HepG2 (cell line): ENCODE measurements around the gene ARHGEF11. TPM values are rescaled to one million over a fixed set of nuclear protein-coding genes. Genes with fewer than 3 reads are reported as not detected.

Source experiments
- ASH2L ChIP-seq: fragments of 300-600, 200-600 bp; sonication (generic); IDR thresholded peaks from 2 replicates; pipeline ENCODE4 v1.7.0; 2017; ENCODE audit warnings: low read depth, mild to moderate bottlenecking, moderate library complexity, mixed read lengths, low read length; ENCODE audit not compliant: insufficient read length
- KDM2A ChIP-seq: sonication (generic); formaldehyde crosslinking; IDR thresholded peaks from 2 replicates; pipeline ENCODE4 v1.4.0; 2020; ENCODE audit warnings: low read depth, missing genetic modification reagents, borderline replicate concordance
- SIN3A ChIP-seq: IDR thresholded peaks from 2 replicates; pipeline ENCODE4 v1.6.1; 2011; ENCODE audit warnings: low read depth, mild to moderate bottlenecking, control low read depth, low read length, borderline replicate concordance
- TAF15 ChIP-seq: fragments of 200-400 bp; formaldehyde crosslinking; IDR thresholded peaks from one replicate; pipeline ENCODE4 v1.6.1; 2018; ENCODE audit warnings: mild to moderate bottlenecking, low read depth, low read length; ENCODE audit not compliant: poor library complexity, severe bottlenecking
- ZNF121 ChIP-seq: sonication (generic); formaldehyde crosslinking; IDR thresholded peaks from 2 replicates; pipeline ENCODE4 v1.5.0; 2020; ENCODE audit warnings: mild to moderate bottlenecking, missing genetic modification reagents
- ZNF619 ChIP-seq: sonication (generic); formaldehyde crosslinking; IDR thresholded peaks from 2 replicates; pipeline ENCODE4 v1.4.0; 2020; ENCODE audit warnings: mild to moderate bottlenecking, missing genetic modification reagents
- ZSCAN31 ChIP-seq: sonication (generic); formaldehyde crosslinking; IDR thresholded peaks from 2 replicates; pipeline ENCODE4 v1.5.0; 2020; ENCODE audit warnings: low read depth, mild to moderate bottlenecking, missing genetic modification reagents
- polyA plus RNA-seq, 8 experiments: library from polyadenylated mRNA; depleted of rRNA in 3 of 8; stranded (reverse) in 7 of 8; unstranded in 1 of 8; fragments of >200 nt; fragmentation: Illumina TruSeq in 4 of 8; extraction: Trizol in 4 of 8; gene quantifications; 2 replicates each; pipeline versions ENCODE4 v1.2.1 to v1.2.3, GENCODE V29; 2011 to 2016; ENCODE audit warnings: low read depth in 4 of 8, missing spikeins in 1 of 8, mixed read lengths in 1 of 8; ENCODE audit not compliant: insufficient read depth in 1 of 8
- total RNA-seq, 5 experiments: library from RNA; depleted of rRNA; stranded (reverse); fragments of >200 nt; fragmentation: Illumina TruSeq; extraction: Trizol; gene quantifications; 2 replicates each; pipeline ENCODE4 v1.2.3, GENCODE V29; 2016; ENCODE audit warnings: low read depth in 1 of 5
- TF ChIP-seq, protein P1 (sequence below): sonication (generic); formaldehyde crosslinking; IDR thresholded peaks from 2 replicates; pipeline ENCODE4 v1.4.0; 2020; ENCODE audit warnings: missing genetic modification reagents
- TF ChIP-seq, protein P2 (sequence below): sonication (generic); formaldehyde crosslinking; IDR thresholded peaks from 2 replicates; pipeline ENCODE4 v1.4.0; 2020; ENCODE audit warnings: missing genetic modification reagents
- TF ChIP-seq, protein P3 (sequence below), 2 experiments: IDR thresholded peaks; 2 replicates each; pipeline ENCODE4 v1.6.1; 2011 to 2012; ENCODE audit warnings: low read length in 2 of 2, borderline replicate concordance in 1 of 2, low read depth in 1 of 2, mild to moderate bottlenecking in 1 of 2, moderate library complexity in 1 of 2
- TF ChIP-seq, protein P4 (sequence below): sonication (generic); formaldehyde crosslinking; IDR thresholded peaks from 2 replicates; pipeline ENCODE4 v1.5.0; 2020; ENCODE audit warnings: mild to moderate bottlenecking, missing genetic modification reagents
- TF ChIP-seq, protein P5 (sequence below): sonication (generic); formaldehyde crosslinking; IDR thresholded peaks from 2 replicates; pipeline ENCODE4 v1.5.1; 2020; ENCODE audit warnings: mild to moderate bottlenecking, moderate library complexity, missing genetic modification reagents

ARHGEF11 gene
- total and polyA plus RNA-seq, 2 of the 13 experiments (the other 11 are each of a cell fraction or from before 2014, with no cell fraction given) = 16.5 to 21.2 TPM

DNA sequence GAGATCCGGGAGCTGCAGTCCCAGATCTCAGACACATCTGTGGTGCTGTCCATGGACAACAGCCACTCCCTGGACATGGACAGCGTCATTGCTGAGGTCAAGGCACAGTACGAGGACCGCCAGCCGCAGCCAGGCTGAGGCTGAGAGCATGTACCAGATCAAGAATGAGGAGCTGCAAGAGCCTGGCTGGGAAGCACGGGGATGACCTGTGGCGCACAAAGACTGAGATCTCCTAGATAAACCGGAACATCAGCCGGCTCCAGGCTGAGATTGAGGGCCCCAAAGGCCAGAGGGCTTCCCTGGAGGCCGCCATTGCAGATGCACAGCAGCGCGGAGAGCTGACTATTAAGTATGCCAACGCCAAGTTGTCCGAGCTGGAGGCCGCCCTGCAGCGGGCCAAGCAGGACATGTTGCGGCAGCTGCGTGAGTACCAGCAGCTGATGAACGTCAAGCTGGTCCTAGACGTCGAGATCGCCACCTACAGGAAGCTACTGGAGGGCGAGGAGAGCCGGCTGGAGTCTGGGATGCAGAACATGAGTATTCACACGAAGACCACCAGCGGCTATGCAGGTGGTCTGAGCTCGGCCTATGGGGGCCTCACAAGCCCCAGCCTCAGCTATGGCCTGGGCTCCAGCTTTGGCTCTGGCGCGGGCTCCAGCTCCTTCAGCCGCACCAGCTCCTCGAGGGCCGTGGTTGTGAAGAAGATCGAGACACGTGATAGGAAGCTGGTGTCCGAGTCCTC lies 28.6 kb upstream of the ARHGEF11 start (continued):
- TF ChIP-seq, protein P1, sequence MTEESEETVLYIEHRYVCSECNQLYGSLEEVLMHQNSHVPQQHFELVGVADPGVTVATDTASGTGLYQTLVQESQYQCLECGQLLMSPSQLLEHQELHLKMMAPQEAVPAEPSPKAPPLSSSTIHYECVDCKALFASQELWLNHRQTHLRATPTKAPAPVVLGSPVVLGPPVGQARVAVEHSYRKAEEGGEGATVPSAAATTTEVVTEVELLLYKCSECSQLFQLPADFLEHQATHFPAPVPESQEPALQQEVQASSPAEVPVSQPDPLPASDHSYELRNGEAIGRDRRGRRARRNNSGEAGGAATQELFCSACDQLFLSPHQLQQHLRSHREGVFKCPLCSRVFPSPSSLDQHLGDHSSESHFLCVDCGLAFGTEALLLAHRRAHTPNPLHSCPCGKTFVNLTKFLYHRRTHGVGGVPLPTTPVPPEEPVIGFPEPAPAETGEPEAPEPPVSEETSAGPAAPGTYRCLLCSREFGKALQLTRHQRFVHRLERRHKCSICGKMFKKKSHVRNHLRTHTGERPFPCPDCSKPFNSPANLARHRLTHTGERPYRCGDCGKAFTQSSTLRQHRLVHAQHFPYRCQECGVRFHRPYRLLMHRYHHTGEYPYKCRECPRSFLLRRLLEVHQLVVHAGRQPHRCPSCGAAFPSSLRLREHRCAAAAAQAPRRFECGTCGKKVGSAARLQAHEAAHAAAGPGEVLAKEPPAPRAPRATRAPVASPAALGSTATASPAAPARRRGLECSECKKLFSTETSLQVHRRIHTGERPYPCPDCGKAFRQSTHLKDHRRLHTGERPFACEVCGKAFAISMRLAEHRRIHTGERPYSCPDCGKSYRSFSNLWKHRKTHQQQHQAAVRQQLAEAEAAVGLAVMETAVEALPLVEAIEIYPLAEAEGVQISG (CRISPR knock-in tag) = peak; percentile 56
- TF ChIP-seq, protein P2, sequence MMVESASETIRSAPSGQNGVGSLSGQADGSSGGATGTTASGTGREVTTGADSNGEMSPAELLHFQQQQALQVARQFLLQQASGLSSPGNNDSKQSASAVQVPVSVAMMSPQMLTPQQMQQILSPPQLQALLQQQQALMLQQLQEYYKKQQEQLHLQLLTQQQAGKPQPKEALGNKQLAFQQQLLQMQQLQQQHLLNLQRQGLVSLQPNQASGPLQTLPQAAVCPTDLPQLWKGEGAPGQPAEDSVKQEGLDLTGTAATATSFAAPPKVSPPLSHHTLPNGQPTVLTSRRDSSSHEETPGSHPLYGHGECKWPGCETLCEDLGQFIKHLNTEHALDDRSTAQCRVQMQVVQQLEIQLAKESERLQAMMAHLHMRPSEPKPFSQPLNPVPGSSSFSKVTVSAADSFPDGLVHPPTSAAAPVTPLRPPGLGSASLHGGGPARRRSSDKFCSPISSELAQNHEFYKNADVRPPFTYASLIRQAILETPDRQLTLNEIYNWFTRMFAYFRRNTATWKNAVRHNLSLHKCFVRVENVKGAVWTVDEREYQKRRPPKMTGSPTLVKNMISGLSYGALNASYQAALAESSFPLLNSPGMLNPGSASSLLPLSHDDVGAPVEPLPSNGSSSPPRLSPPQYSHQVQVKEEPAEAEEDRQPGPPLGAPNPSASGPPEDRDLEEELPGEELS = 0 out of 2 replicates have a peak, but pooled peaks have one; percentile 18
- TF ChIP-seq ZSCAN31 (CRISPR knock-in tag) (no peak), SIN3A (0 out of 2 replicates have a peak, but pooled peaks have one; percentile 37), ZNF619 (no peak), TAF15 (no peak), ZNF121 (CRISPR knock-in tag) (0 out of 2 replicates have a peak, but pooled peaks have one; percentile 24), KDM2A (peak; percentile 74; the same call in 1 of the 2 replicates), ASH2L (no peak)
- TF ChIP-seq, protein P3, sequence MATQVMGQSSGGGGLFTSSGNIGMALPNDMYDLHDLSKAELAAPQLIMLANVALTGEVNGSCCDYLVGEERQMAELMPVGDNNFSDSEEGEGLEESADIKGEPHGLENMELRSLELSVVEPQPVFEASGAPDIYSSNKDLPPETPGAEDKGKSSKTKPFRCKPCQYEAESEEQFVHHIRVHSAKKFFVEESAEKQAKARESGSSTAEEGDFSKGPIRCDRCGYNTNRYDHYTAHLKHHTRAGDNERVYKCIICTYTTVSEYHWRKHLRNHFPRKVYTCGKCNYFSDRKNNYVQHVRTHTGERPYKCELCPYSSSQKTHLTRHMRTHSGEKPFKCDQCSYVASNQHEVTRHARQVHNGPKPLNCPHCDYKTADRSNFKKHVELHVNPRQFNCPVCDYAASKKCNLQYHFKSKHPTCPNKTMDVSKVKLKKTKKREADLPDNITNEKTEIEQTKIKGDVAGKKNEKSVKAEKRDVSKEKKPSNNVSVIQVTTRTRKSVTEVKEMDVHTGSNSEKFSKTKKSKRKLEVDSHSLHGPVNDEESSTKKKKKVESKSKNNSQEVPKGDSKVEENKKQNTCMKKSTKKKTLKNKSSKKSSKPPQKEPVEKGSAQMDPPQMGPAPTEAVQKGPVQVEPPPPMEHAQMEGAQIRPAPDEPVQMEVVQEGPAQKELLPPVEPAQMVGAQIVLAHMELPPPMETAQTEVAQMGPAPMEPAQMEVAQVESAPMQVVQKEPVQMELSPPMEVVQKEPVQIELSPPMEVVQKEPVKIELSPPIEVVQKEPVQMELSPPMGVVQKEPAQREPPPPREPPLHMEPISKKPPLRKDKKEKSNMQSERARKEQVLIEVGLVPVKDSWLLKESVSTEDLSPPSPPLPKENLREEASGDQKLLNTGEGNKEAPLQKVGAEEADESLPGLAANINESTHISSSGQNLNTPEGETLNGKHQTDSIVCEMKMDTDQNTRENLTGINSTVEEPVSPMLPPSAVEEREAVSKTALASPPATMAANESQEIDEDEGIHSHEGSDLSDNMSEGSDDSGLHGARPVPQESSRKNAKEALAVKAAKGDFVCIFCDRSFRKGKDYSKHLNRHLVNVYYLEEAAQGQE (IDR thresholded peaks at IDR 0.05; ENCODE audit: borderline replicate concordance in 1 of 2, low read depth in 1 of 2, low read length in 2 of 2) = no peak
- TF ChIP-seq, protein P4, sequence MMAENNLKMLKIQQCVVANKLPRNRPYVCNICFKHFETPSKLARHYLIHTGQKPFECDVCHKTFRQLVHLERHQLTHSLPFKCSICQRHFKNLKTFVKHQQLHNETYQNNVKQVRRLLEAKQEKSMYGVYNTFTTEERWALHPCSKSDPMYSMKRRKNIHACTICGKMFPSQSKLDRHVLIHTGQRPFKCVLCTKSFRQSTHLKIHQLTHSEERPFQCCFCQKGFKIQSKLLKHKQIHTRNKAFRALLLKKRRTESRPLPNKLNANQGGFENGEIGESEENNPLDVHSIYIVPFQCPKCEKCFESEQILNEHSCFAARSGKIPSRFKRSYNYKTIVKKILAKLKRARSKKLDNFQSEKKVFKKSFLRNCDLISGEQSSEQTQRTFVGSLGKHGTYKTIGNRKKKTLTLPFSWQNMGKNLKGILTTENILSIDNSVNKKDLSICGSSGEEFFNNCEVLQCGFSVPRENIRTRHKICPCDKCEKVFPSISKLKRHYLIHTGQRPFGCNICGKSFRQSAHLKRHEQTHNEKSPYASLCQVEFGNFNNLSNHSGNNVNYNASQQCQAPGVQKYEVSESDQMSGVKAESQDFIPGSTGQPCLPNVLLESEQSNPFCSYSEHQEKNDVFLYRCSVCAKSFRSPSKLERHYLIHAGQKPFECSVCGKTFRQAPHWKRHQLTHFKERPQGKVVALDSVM = no peak
- TF ChIP-seq, protein P5, sequence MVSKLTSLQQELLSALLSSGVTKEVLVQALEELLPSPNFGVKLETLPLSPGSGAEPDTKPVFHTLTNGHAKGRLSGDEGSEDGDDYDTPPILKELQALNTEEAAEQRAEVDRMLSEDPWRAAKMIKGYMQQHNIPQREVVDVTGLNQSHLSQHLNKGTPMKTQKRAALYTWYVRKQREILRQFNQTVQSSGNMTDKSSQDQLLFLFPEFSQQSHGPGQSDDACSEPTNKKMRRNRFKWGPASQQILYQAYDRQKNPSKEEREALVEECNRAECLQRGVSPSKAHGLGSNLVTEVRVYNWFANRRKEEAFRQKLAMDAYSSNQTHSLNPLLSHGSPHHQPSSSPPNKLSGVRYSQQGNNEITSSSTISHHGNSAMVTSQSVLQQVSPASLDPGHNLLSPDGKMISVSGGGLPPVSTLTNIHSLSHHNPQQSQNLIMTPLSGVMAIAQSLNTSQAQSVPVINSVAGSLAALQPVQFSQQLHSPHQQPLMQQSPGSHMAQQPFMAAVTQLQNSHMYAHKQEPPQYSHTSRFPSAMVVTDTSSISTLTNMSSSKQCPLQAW = peak; percentile 70; the same call in 1 of the 2 replicates
